ENCODE measurements around the gene HOXB6. TPM values are rescaled to one million over a fixed set of nuclear protein-coding genes. Genes with fewer than 3 reads are reported as not detected.

HOXB6 gene
- not detected for total RNA-seq (ENCODE audit: insufficient read depth, low replicate concordance)

GRCh38 chr17:48604770-48605329 is at the start of gene HOXB6:
TSS of gene HOXB6 (minus strand) at chr17:48604986. CDS start at chr17:48598150, 6,836 bp downstream.
- peak; percentile 69 for DNase-seq (ENCODE audit: low spot score)

DNA sequence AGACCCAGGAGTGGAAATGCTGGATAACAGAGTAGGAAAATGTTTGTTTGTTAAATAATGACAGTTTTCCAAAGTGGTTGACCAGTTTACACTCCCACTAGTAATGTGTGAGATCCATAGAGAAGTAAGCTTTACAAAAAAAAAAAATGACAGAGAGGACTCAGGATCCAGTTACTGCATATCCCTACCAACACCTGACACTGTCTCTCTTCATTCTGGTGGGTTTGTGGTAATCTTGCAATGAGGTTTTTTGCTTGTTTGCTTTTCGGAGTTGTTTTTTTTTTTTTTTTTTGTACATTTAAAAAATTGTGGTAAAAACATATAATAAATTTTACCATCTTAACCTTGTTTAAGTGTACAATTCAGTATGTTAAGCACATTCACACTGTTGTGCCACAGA is 45.0 kb upstream of the HOXB6 start:
- DNase-seq (ENCODE audit: low spot score) = no peak

DNA sequence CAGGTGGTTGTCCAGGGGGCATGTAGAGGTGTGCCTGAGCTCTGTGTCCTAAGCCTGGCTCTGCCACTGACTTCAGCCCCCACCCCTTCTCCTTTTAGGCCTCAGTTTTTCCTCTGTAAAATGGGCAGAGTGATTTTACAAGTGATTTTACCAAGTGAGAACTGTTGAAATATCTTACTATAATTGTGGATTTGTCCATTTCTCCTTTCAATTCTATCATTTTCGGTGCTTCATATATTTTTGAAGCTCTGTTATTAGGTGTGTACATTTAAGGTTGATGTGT is 43.1 kb upstream of the HOXB6 start:
- no peak for DNase-seq (ENCODE audit: low spot score)

- DNase-seq (ENCODE audit: low spot score) = no peak
Measured at GRCh38 chr17:48647103-48647962, 42.5 kb upstream of the HOXB6 start.

DNA sequence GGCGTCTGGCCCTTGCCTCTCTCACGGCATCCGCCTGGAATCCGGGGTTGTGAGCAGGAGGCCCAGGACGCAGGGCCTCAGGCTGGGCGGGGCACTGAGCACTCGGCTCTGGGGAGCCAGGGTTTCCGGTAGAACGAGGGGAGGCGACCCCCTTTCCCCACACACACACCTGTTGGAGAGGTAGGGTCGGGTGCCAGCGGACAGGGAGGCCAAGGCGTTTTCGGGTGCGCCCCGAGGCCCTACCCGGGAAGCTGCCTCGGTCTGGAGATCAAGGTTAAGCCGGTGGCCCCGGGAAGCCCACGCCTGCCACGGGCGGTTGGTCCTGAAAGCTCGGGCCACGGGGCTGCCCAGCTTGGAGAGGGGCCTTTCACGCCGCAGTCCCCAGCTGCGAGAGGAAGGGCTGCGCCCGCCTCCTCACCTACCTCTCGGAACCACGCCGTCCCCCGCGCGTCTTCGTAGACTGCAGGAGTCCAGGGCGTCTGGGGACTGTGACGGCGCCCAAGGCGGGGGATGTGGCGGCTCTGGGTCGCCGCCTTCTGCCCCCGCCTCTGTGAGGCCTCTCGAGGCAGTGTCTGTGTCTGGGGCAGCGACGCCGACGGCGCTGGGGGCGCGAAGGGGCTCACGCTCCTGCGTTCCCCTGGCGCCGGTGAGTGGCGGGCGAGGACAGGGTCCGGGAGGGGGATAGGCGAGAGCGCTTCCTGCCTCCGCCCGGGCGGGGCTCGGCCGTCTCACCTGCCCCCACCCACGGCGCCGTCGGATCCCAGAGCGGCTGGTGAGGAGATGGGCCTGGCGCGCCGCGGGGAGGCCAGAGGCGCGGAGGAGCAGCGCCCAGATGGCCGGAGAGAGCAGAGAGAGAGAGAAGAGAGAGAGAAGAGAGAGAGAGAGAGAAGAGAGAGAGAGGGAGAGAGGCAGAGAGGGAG is 41.7 kb upstream of the HOXB6 start:
- peak; percentile 44 for DNase-seq (ENCODE audit: low spot score)

DNA sequence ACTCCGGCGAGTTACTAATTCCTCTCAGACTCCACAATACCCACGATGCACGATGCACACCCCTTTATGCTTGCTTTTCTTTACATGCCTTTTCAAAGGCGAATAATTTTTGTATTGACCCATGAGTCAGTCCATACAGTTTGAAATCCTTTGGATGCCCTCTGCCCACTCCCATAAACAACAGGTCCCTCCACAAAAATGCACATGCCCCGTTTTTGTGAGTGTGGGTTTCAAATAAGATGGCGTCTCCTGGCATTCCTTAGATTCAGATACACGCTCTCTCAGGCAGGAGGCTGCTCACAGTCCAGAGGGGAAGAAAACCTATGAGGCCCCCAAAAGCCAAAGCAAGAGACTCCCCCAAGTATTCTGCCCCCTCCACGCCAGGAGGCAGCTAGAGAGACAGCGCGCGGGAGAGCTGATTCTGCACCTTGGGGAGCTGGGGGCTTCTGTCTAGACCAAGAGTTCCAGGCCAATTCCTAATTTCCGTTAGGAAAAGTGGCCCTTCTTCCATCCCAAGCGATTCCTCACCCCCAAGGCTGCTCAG is 40.9 kb upstream of the HOXB6 start:
- no peak for DNase-seq (ENCODE audit: low spot score)

DNA sequence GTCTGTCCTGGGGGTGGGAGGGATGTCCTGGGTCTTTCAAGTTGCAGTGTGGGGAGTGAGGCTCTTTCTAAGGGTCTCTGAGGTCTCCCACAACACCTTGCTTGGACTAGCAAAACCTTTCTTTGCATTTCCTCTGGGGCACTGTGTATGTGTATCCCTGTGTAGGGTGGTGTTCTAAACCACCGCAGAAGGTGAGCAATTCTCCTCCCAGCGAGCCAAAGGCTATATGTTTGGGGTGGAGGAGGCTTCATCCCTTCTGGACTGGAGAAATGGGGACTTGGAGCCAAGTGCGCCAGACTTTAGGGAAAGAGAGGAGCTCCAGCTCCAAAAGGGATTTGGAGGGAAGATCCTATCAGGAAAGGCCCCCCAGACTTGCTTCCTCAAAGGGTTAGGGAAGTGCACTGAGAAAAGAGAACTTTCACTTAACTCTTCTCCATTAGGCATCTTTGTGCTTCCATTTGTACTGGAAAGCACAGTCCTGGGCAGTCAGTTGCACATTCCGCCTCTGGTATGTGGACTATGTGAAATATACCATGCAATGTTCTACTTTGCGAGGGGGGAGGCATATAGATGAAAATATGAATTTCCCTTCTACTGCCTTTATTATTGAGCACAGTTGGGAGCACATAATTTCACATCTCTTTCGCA is 40.2 kb upstream of the HOXB6 start:
- DNase-seq (ENCODE audit: low spot score) = no peak

GRCh38 chr17:48644159-48644558 is 39.4 kb upstream of the HOXB6 start:
- DNase-seq (ENCODE audit: low spot score) = no peak

DNA sequence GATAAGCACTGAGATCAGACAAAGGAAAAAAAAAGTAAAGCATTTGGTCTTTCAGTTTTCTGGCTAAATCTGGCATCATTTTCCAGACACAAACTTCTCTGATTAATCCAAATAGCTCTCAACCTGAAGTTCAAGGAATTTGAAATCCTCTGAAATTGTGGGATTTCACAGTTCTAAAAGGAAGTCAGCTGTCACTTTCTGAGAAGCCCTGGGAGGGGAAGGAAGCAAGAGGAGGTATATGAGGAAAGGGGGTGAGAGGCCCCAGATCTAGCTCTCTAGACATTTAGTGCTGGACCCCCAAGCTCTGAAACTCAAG is 38.9 kb upstream of the HOXB6 start:
- no peak for DNase-seq (ENCODE audit: low spot score)

DNA sequence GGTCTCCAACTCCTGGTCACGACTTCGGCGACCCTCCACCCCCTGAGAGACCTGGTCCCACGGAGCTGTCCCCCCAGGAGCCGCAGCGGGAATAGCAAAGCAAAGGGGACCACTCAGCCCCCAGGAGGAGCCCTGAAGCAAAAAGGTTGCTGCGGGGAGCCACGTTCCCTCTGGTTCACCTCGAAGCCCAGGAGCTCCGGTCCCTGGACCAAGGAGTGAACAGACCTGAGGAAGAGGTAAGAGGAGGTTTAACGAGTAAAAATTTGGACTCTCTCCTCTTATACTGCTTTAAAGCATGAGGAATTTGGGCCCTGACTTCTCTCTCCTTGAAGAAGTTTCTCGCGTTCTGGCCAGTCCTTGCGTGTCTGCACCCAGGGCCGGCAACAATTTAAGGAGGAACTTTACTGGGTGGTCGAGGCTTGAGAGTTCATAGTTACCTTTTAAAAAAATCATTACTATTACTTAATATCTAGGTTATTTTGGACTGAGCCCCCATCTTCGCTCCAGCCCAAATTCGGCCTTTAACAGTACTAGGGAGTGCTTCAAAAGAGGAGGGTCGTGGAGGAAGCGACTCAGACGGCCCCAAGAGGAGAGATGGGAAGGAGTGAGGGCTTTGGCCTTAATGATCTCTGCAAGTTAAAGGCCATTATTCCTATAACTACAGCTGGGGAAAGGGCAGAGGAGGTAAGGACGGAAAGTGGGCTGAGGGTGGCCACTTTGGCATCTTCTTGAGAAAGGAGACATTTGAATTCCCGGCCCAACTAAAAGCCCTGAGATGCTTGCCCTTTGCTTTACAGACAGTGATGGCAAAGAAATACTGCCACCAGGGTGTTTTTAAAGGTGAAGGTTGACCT is 38.3 kb upstream of the HOXB6 start:
- DNase-seq (ENCODE audit: low spot score) = no peak

- no peak for DNase-seq (ENCODE audit: low spot score)
Measured at GRCh38 chr17:48642059-48642842, 37.5 kb upstream of the HOXB6 start.

- DNase-seq (ENCODE audit: low spot score) = no peak
Measured at GRCh38 chr17:48641541-48642058, 36.8 kb upstream of the HOXB6 start.

GRCh38 chr17:48640858-48641180 is 36.0 kb upstream of the HOXB6 start:
- no peak for DNase-seq (ENCODE audit: low spot score)

DNA sequence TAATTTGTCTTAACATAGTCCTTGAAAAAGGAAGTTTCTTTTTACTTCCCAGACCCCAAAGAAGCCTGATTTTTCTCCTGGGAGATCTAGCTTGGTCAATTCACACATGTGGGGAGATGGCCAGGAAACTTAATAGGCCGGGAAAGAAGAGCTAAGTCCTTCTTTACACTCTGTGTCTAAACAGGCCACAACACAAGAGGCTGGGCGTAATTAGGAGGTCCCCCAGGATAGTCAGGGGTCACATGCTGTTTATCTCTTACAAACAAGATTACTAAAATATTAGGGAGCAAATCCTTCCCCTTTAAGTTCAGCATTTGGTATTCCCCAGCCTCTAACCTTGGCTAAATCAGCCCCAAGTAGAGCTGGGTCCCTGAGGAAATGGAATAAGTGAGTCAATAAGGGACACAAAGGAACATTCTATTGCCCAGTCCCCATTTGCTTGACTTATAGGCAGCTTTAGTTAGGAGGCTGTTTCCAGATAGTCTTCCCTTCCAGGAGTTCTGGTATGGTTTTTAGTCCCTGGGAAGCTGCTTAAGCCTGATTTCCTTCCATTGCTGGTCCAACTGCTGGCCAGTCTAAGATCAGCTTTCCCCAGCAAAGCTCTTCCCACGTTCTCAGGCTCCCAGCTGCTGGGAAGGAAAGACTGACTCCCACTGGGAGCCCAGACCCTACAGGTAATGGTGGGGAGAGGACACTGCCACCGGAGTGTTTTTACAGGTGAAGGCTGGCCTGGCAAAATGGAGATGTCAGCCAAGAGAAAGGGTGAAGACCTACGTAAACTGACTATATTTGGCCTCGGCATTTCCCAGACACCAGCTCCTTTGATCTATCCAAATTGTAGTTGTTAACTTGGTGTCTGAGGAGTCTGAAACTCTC is 35.4 kb upstream of the HOXB6 start:
- DNase-seq (ENCODE audit: low spot score) = no peak

- DNase-seq (ENCODE audit: low spot score) = no peak
Measured at GRCh38 chr17:48639136-48639535, 34.4 kb upstream of the HOXB6 start.

DNA sequence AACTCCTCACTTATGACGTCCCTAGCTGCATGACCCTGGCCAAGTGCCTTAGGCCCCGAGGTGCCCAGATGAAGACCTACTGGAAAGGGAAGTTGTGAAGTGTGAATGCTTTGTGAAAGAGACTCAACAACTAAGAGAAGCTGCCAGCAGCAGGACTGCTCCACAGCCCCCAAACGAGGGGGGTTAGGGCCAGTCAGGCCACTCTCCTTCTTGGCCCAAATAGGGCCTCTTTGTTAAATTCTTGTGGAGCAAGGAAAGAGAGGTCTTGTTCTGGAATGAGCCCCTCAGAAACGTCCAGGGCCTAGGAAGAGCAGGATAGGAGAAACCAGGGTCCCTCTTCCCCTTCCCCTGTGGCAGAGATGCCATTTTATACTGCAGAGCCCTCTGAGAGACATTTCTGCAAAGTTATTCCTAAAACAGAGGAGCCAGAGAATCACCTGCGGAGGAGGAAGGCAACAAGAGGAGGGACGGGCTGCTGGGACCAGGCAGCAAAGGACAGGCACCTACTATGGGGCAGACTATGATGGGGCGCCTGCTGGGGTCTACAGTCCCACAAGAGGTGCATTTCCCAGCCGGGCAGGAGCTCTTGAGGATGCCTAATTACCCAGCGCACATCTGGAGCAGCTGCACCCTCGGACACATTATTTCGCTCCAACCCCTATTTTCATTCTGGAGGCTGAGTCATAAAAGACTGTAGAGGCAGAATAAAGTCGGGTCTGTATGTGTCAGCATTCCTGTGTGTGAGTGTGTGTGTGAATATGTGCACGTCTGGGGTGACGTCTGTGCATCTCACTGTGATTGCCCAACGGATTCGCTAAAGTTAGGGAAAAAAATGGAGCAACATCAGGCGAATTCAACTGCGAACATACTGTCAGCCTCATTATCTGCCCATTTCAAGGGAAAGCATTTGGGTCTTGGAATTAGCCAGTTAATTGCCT is 32.8 kb upstream of the HOXB6 start:
- DNase-seq (ENCODE audit: low spot score) = peak; percentile 58

GRCh38 chr17:48636177-48637018 is 31.6 kb upstream of the HOXB6 start:
- peak; percentile 88 for DNase-seq (ENCODE audit: low spot score)
